Measurements from ENCODE around the gene KIF18B. TPM values are rescaled to one million over a fixed set of nuclear protein-coding genes. Genes with fewer than 3 reads are reported as not detected.
A peak's percentile ranks its signal among the peaks of the same experiment; 100 is the strongest.

The KIF18B gene
- total and polyA plus RNA-seq, 2 of the 13 experiments (the other 11 are each of a cell fraction or from before 2014, with no cell fraction given) = 15.2 to 15.3 TPM

DNA sequence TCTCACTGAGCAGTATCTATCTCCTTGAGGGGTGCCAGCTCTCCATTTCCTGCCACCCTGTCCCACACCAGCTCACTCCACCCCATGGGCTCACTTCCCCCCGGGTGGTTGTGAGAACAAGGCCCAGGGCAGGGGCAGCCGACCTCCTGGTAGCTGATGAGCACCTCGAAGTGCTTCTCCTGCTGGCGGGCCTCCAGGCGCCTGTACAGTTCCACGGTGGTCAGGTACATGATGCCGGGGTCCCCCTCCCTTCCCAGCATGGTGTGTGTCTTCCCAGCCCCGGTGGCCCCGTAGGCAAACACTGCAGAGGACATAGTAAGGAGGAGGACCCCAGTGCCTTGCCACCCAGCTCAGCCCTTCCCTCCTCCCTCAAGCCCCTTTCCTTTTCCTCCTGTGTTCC, 12.5 kb downstream of the KIF18B start:
- H3K4me2 ChIP-seq (ENCODE audit: low read depth, low read length) = no peak overlapping the region
- no TSS peak for BruUV-seq (replicated peaks)

More for the DNA sequence above, 12.5 kb downstream of the KIF18B start:
- intact Hi-C loops (cut with micrococcal nuclease; ENCODE audit: unreplicated experiment) = no loop called here
- peaks cover 3% of the 10 kb centered on the region for H3K4me1 ChIP-seq (ENCODE audit: insufficient read depth, low read length)
- H3K4me3 ChIP-seq (replicated peaks in 1 of 3; ENCODE audit: insufficient read depth in 1 of 3, low read depth in 2 of 3, low read length in 3 of 3) = no peak overlapping the region
- H2AFZ ChIP-seq (ENCODE audit: low read length) = no peak overlapping the region
- peaks cover 8% of the 10 kb centered on the region for H3K79me2 ChIP-seq (ENCODE audit: insufficient read depth, low read length)
- in situ Hi-C loops (cut with HindIII; ENCODE audit: extremely low pct_ligation_motif_present, low pct_unique_long_range_greater_than_20kb) = no loop called here
- no peak overlapping the region for H3K9ac ChIP-seq (ENCODE audit: insufficient read depth, low read depth, low read length)
- H3K9me3 ChIP-seq (ENCODE audit: low read length) = no peaks in the 10 kb centered on the region
- H4K20me1 ChIP-seq (ENCODE audit: insufficient read depth, low read length) = no peaks in the 10 kb centered on the region
- no peak for ATAC-seq
- TF ChIP-seq, protein P1, sequence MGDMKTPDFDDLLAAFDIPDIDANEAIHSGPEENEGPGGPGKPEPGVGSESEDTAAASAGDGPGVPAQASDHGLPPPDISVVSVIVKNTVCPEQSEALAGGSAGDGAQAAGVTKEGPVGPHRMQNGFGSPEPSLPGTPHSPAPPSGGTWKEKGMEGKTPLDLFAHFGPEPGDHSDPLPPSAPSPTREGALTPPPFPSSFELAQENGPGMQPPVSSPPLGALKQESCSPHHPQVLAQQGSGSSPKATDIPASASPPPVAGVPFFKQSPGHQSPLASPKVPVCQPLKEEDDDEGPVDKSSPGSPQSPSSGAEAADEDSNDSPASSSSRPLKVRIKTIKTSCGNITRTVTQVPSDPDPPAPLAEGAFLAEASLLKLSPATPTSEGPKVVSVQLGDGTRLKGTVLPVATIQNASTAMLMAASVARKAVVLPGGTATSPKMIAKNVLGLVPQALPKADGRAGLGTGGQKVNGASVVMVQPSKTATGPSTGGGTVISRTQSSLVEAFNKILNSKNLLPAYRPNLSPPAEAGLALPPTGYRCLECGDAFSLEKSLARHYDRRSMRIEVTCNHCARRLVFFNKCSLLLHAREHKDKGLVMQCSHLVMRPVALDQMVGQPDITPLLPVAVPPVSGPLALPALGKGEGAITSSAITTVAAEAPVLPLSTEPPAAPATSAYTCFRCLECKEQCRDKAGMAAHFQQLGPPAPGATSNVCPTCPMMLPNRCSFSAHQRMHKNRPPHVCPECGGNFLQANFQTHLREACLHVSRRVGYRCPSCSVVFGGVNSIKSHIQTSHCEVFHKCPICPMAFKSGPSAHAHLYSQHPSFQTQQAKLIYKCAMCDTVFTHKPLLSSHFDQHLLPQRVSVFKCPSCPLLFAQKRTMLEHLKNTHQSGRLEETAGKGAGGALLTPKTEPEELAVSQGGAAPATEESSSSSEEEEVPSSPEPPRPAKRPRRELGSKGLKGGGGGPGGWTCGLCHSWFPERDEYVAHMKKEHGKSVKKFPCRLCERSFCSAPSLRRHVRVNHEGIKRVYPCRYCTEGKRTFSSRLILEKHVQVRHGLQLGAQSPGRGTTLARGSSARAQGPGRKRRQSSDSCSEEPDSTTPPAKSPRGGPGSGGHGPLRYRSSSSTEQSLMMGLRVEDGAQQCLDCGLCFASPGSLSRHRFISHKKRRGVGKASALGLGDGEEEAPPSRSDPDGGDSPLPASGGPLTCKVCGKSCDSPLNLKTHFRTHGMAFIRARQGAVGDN (CRISPR knock-in tag; IDR thresholded peaks at IDR 0.05) = 0 out of 2 replicates have a peak, but pooled peaks have one; percentile 4
- TF ChIP-seq, protein P2, sequence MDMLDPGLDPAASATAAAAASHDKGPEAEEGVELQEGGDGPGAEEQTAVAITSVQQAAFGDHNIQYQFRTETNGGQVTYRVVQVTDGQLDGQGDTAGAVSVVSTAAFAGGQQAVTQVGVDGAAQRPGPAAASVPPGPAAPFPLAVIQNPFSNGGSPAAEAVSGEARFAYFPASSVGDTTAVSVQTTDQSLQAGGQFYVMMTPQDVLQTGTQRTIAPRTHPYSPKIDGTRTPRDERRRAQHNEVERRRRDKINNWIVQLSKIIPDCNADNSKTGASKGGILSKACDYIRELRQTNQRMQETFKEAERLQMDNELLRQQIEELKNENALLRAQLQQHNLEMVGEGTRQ (IDR thresholded peaks at IDR 0.05; ENCODE audit: low read depth, low read length) = no peak
- TF ChIP-seq, protein P2 (CRISPR knock-in tag; IDR thresholded peaks at IDR 0.05; ENCODE audit: borderline replicate concordance) = no peak
- TF ChIP-seq AGO2 (optimal IDR thresholded peaks at IDR 0.05; ENCODE audit: low read depth, low read length) = peak; percentile 52
- DNase-seq (ENCODE audit: low spot score) = no peak
- ChIA-PET POLR2A (no interaction called here), CTCF (ENCODE audit: low intra/inter-chr PET ratio, low total read pairs) (no interaction called here)
- H3K36me3 ChIP-seq (replicated peaks in 1 of 2; ENCODE audit: control insufficient read depth in 1 of 2, insufficient read depth in 2 of 2, low read length in 2 of 2) = peaks cover 37 to 62% of the 10 kb centered on the region in 2 experiments
- H3K27ac ChIP-seq (ENCODE audit: extremely low read length, insufficient read depth, low read length) = no peak overlapping the region
- WGBS (ENCODE audit: low lambda C conversion rate) = 93% methylated on average over 8 of the region's 9 CpGs
- no peak for FAIRE-seq
- no peaks in the 10 kb centered on the region for H3K27me3 ChIP-seq (ENCODE audit: control insufficient read depth in 1 of 2, insufficient read depth in 2 of 2, low read length in 2 of 2)
